Fibroblast of lung (primary cell): ENCODE data around the gene CREB3. TPM values are rescaled to one million over a fixed set of nuclear protein-coding genes. Genes with fewer than 3 reads are reported as not detected.

Experiments
- DNase-seq, 2 donors: peaks; one replicate each; pipeline versions ENCODE4 v3.0.0 to v3.0.0-alpha.2; 2010; ENCODE audit warnings: low read depth in 2 of 2
- H2AFZ ChIP-seq: 2 replicates; pipeline ENCODE4 v1.5.1; 2012; ENCODE audit warnings: low read length, control low read depth, inconsistent platforms
- H3K27ac ChIP-seq: 2 replicates; pipeline ENCODE4 v1.5.1; 2011; ENCODE audit warnings: low read length, control low read depth; ENCODE audit not compliant: insufficient read depth
- H3K27me3 ChIP-seq: 2 replicates; pipeline ENCODE4 v1.5.1; 2011; ENCODE audit warnings: mild to moderate bottlenecking, low read length; ENCODE audit not compliant: control insufficient read depth, insufficient read depth
- H3K36me3 ChIP-seq: 2 replicates; pipeline ENCODE4 v1.5.1; 2011; ENCODE audit warnings: low read length; ENCODE audit not compliant: control insufficient read depth, insufficient read depth
- H3K4me1 ChIP-seq: 2 replicates; pipeline ENCODE4 v1.5.1; 2011; ENCODE audit warnings: low read length; ENCODE audit not compliant: control insufficient read depth, insufficient read depth; ENCODE audit errors: extremely low read depth
- H3K4me2 ChIP-seq: 2 replicates; pipeline ENCODE4 v1.5.1; 2011; ENCODE audit warnings: low read length, control low read depth; ENCODE audit not compliant: insufficient read depth; ENCODE audit errors: extremely low read depth
- H3K4me3 ChIP-seq, 4 experiments: fragments of 200-600 bp in 1 of 4; sonication (generic) in 1 of 4; replicated peaks in 1 of 4; 2 replicates each; pipeline ENCODE4 v1.5.1; 2011 to 2016; ENCODE audit warnings: low read length in 4 of 4, low read depth in 3 of 4, mild to moderate bottlenecking in 3 of 4, control low read depth in 2 of 4, inconsistent platforms in 1 of 4, mixed read lengths in 1 of 4; ENCODE audit not compliant: insufficient read depth in 1 of 4; ENCODE audit errors: control extremely low read depth in 1 of 4
- H3K79me2 ChIP-seq: 2 replicates; pipeline ENCODE4 v1.5.1; 2012; ENCODE audit warnings: mild to moderate bottlenecking, low read length, inconsistent platforms; ENCODE audit not compliant: control insufficient read depth, insufficient read depth
- H3K9ac ChIP-seq: 2 replicates; pipeline ENCODE4 v1.5.1; 2011; ENCODE audit warnings: mild to moderate bottlenecking, low read length, control low read depth; ENCODE audit not compliant: insufficient read depth
- H3K9me3 ChIP-seq: 2 replicates; pipeline ENCODE4 v1.5.1; 2012; ENCODE audit warnings: low read depth, low read length; ENCODE audit not compliant: control insufficient read depth, insufficient read depth
- H4K20me1 ChIP-seq: 2 replicates; pipeline ENCODE4 v1.5.1; 2011; ENCODE audit warnings: low read length; ENCODE audit not compliant: control insufficient read depth, insufficient read depth; ENCODE audit errors: extremely low read depth
- CTCF ChIP-seq, 2 donors: IDR thresholded peaks in 1 of 2; conservative IDR thresholded peaks in 1 of 2; 1 replicate in 1 of 2; 2 replicates in 1 of 2; pipeline ENCODE4 v1.5.1; 2011 to 2012; ENCODE audit warnings: low read length in 2 of 2, control low read depth in 1 of 2, inconsistent platforms in 1 of 2, low read depth in 1 of 2, mild to moderate bottlenecking in 1 of 2
- EZH2 ChIP-seq: IDR thresholded peaks from 2 replicates; pipeline ENCODE4 v1.5.1; 2012; ENCODE audit warnings: low read length, control low read depth, mild to moderate bottlenecking; ENCODE audit errors: missing control alignments
- polyA plus RNA-seq, 2 donors: library from polyadenylated mRNA; depleted of rRNA in 1 of 2; stranded (reverse) in 1 of 2; unstranded in 1 of 2; fragments of >200 nt; gene quantifications; 2 replicates each; pipeline ENCODE4 v1.2.1, GENCODE V29; 2011 to 2012; ENCODE audit warnings: missing spikeins in 1 of 2
- total RNA-seq: library from RNA; depleted of rRNA; stranded (reverse); fragments of >200 nt; gene quantifications from 2 replicates; pipeline ENCODE4 v1.2.1, GENCODE V29; 2014

The CREB3 gene
- total and polyA plus RNA-seq, 2 donors (not counting 1 experiment from before 2014, with no cell fraction given) = 50.2 to 70.2 TPM

GRCh38 chr9:35691334-35691650 is 41.2 kb upstream of the CREB3 start:
- DNase-seq = no peak
- peak overlapping the region; percentile 70 for H3K9ac ChIP-seq
- peak overlapping the region; percentile 81 for H3K4me2 ChIP-seq
- no peaks in the 10 kb centered on the region for H3K9me3 ChIP-seq
- H3K4me1 ChIP-seq = peaks cover 20% of the 10 kb centered on the region
- H3K27me3 ChIP-seq = no peaks in the 10 kb centered on the region
- H3K36me3 ChIP-seq = peaks cover 14% of the 10 kb centered on the region
- no peak overlapping the region for H2AFZ ChIP-seq
- H3K27ac ChIP-seq = peak overlapping the region; percentile 79
- H3K79me2 ChIP-seq = peaks cover 34% of the 10 kb centered on the region
- TF ChIP-seq EZH2 = no peak
- no peak for TF ChIP-seq CTCF (conservative IDR thresholded peaks at IDR 0.05 in 1 of 2, IDR thresholded peaks at IDR 0.05 in 1 of 2; ENCODE audit: low read depth in 1 of 2, low read length in 2 of 2)
- H3K4me3 ChIP-seq = peak overlapping the region; percentile 30 to 99 (median 38)
- H4K20me1 ChIP-seq = peaks cover 2% of the 10 kb centered on the region

GRCh38 chr9:35691757-35692301 is 40.6 kb upstream of the CREB3 start:
- Histone ChIP-seq H3K27ac (peak overlapping the region; percentile 79), H3K9me3 (no peaks in the 10 kb centered on the region), H3K27me3 (no peaks in the 10 kb centered on the region), H3K4me3 (peak overlapping the region in 1 of 4 experiments; percentile 99), H3K9ac (no peak overlapping the region), H3K4me2 (peak overlapping the region; percentile 81), H3K79me2 (peaks cover 29% of the 10 kb centered on the region), H4K20me1 (peaks cover 2% of the 10 kb centered on the region), H2AFZ (no peak overlapping the region), H3K4me1 (peaks cover 18% of the 10 kb centered on the region), H3K36me3 (peaks cover 14% of the 10 kb centered on the region)
- DNase-seq = peak in 1 of 2 donors; percentile 34
- TF ChIP-seq CTCF (conservative IDR thresholded peaks at IDR 0.05 in 1 of 2, IDR thresholded peaks at IDR 0.05 in 1 of 2; ENCODE audit: low read depth in 1 of 2, low read length in 2 of 2) = no peak
- no peak for TF ChIP-seq EZH2

DNA sequence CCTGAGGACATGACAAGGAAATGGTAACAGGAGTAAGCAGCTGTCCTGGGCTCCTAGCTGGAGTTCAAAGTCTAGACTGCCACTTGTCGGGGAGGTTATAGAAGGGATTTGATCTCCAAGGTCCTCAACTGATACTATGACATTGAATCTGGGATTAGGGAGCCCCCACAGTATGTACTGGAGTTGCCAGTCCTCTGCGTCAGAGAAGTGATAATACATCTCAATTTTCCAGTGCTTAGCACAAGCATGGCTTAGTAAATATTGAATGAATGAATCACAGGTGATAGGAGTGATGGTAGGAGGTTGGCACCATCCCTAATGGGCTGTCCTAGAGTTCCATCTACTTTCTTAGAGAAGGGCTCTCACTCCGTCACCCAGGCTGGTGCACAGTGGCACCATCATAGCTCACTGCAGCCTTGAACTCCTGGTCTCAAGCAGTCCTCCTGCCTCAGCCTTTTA is 36.5 kb upstream of the CREB3 start:
- peak in 1 of 2 donors; percentile 58 for DNase-seq
- TF ChIP-seq CTCF (conservative IDR thresholded peaks at IDR 0.05 in 1 of 2, IDR thresholded peaks at IDR 0.05 in 1 of 2; ENCODE audit: low read depth in 1 of 2, low read length in 2 of 2) (no peak), EZH2 (no peak)
- Histone ChIP-seq H3K4me1 (peaks cover 10% of the 10 kb centered on the region), H3K79me2 (no peaks in the 10 kb centered on the region), H3K9ac (no peak overlapping the region), H3K4me3 (no peak overlapping the region), H3K36me3 (peaks cover 44% of the 10 kb centered on the region), H3K4me2 (peak overlapping the region; percentile 5), H3K27ac (no peak overlapping the region), H3K9me3 (no peaks in the 10 kb centered on the region), H2AFZ (no peak overlapping the region), H4K20me1 (no peaks in the 10 kb centered on the region), H3K27me3 (no peaks in the 10 kb centered on the region)
